Loucy (cell line): ENCODE results near the gene NIPBL.
A peak's percentile ranks its signal among the peaks of the same experiment; 100 is the strongest.

Experiments
- H2AFZ ChIP-seq: fragments of 200-600 bp; sonication (generic); 2 replicates; pipeline ENCODE4 v1.6.0; 2016; ENCODE audit warnings: antibody characterized with exemption, mild to moderate bottlenecking, low read length, moderate library complexity
- H3F3A ChIP-seq: fragments of 200-600 bp; 2 replicates; pipeline ENCODE4 v1.6.0; 2016; ENCODE audit warnings: antibody characterized with exemption, low read depth, mild to moderate bottlenecking
- H3K27me3 ChIP-seq: fragments of 200-600 bp; sonication (generic); 2 replicates; pipeline ENCODE4 v1.6.1; 2014; ENCODE audit warnings: low read length, mild to moderate bottlenecking; ENCODE audit not compliant: insufficient read depth, poor library complexity, severe bottlenecking
- H3K36me3 ChIP-seq: fragments of 200-600 bp; sonication (generic); 2 replicates; pipeline ENCODE4 v1.6.1; 2016; ENCODE audit warnings: low read length; ENCODE audit not compliant: insufficient read depth
- H3K4me1 ChIP-seq: fragments of 200-600 bp; sonication (generic); 2 replicates; pipeline ENCODE4 v1.5.1; 2014; ENCODE audit warnings: low read length, mild to moderate bottlenecking; ENCODE audit not compliant: insufficient read depth, poor library complexity, severe bottlenecking
- H3K4me2 ChIP-seq: fragments of 200-600 bp; sonication (generic); 2 replicates; pipeline ENCODE4 v1.6.0; 2014; ENCODE audit warnings: antibody characterized with exemption, low read length, low read depth, mild to moderate bottlenecking; ENCODE audit not compliant: poor library complexity, severe bottlenecking
- H3K4me3 ChIP-seq: fragments of 200-600 bp; sonication (generic); 2 replicates; pipeline ENCODE4 v1.5.1; 2014; ENCODE audit warnings: low read length, mild to moderate bottlenecking, mixed read lengths; ENCODE audit not compliant: poor library complexity, severe bottlenecking
- H3K79me2 ChIP-seq: fragments of 200-600 bp; sonication (generic); 2 replicates; pipeline ENCODE4 v1.6.1; 2014; ENCODE audit warnings: low read length; ENCODE audit not compliant: insufficient read depth
- H3K9ac ChIP-seq: fragments of 200-600 bp; sonication (generic); 2 replicates; pipeline ENCODE4 v1.6.0; 2014; ENCODE audit warnings: mild to moderate bottlenecking, low read depth, low read length, moderate library complexity; ENCODE audit not compliant: poor library complexity, severe bottlenecking
- H3K9me2 ChIP-seq: fragments of 200-600 bp; sonication (generic); replicated peaks from 2 replicates; pipeline ENCODE4 v1.6.1; 2016; ENCODE audit warnings: low read depth, low read length, mixed read lengths
- H3K9me3 ChIP-seq: fragments of 200-600 bp; sonication (generic); 2 replicates; pipeline ENCODE4 v1.6.1; 2014; ENCODE audit warnings: mild to moderate bottlenecking, antibody characterized with exemption, low read length, low read depth; ENCODE audit not compliant: insufficient read depth
- H4K20me1 ChIP-seq: fragments of 200-600 bp; sonication (generic); 2 replicates; pipeline ENCODE4 v1.6.0; 2014; ENCODE audit warnings: antibody characterized with exemption, low read length, mild to moderate bottlenecking; ENCODE audit not compliant: insufficient read depth, poor library complexity, severe bottlenecking
- EZH2phosphoT487 ChIP-seq: fragments of 200-600 bp; IDR thresholded peaks from 2 replicates; pipeline ENCODE4 v1.6.1; 2018; ENCODE audit warnings: antibody characterized with exemption, mild to moderate bottlenecking, moderate library complexity, borderline replicate concordance
- TF ChIP-seq, protein P1 (sequence below): fragments of 200-600 bp; sonication (generic); conservative IDR thresholded peaks from 2 replicates; pipeline ENCODE4 v1.5.1; 2014; ENCODE audit warnings: mild to moderate bottlenecking, antibody characterized with exemption, low read length

NIPBL gene

GRCh38 chr5:36876965-36877666 lies 547 bp downstream of the NIPBL start:
- H3K9ac ChIP-seq: peak overlapping the region; percentile 99
- H3K36me3 ChIP-seq: no peaks in the 10 kb centered on the region
- no peaks in the 10 kb centered on the region; the same call in 1 of the 2 replicates for H3F3A ChIP-seq
- H3K27me3 ChIP-seq: no peaks in the 10 kb centered on the region
- H3K79me2 ChIP-seq: peaks cover 97% of the 10 kb centered on the region
- no peaks in the 10 kb centered on the region for H3K9me3 ChIP-seq
- TF ChIP-seq EZH2phosphoT487: no peak
- TF ChIP-seq, protein P1, sequence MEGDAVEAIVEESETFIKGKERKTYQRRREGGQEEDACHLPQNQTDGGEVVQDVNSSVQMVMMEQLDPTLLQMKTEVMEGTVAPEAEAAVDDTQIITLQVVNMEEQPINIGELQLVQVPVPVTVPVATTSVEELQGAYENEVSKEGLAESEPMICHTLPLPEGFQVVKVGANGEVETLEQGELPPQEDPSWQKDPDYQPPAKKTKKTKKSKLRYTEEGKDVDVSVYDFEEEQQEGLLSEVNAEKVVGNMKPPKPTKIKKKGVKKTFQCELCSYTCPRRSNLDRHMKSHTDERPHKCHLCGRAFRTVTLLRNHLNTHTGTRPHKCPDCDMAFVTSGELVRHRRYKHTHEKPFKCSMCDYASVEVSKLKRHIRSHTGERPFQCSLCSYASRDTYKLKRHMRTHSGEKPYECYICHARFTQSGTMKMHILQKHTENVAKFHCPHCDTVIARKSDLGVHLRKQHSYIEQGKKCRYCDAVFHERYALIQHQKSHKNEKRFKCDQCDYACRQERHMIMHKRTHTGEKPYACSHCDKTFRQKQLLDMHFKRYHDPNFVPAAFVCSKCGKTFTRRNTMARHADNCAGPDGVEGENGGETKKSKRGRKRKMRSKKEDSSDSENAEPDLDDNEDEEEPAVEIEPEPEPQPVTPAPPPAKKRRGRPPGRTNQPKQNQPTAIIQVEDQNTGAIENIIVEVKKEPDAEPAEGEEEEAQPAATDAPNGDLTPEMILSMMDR: no peak
- peak overlapping the region; percentile 87 for H3K4me2 ChIP-seq
- H3K4me3 ChIP-seq: peak overlapping the region; percentile 93
- peaks cover 55% of the 10 kb centered on the region for H3K4me1 ChIP-seq
- H3K9me2 ChIP-seq: no peaks in the 10 kb centered on the region
- H4K20me1 ChIP-seq: peaks cover 83% of the 10 kb centered on the region
- peak overlapping the region; percentile 77 for H2AFZ ChIP-seq

DNA sequence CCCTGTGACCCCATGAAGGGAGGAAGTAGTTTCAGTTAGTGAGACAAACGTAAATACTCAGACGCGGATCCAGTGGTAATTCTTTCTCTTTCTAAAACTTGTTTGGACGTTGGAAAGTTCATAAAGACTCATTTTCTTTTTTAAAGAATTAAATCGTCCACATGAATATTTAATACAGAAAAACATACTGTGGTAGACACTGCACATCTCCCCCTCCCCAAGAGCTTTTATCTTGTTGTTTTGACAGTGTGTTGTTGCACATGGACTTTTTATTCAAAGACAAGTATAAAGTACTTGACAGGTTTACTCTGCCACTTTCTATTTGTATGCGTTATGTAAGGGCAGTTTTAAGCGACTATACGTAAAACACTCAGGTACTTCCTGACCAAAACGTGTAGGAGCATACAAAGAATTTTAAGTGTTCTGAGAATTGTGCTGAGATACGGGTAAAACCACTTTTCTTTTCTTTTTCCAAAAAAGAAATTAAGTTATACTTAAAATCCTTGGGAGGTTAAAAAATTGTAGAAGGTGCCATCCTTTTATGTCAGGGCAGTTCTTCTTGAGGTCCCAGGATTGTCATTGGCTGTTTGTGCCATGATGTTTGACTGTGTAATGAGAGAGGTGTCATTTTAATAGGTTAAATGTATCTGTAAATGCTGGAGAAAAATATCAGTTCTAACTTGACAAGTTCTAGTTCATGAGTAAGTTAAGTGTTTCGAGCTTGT lies 1.3 kb downstream of the NIPBL start:
- H3F3A ChIP-seq: no peaks in the 10 kb centered on the region; the same call in 1 of the 2 replicates
- H3K9me2 ChIP-seq: no peaks in the 10 kb centered on the region
- H3K9me3 ChIP-seq: no peaks in the 10 kb centered on the region
- H3K9ac ChIP-seq: peak overlapping the region; percentile 99
- peaks cover 59% of the 10 kb centered on the region for H3K4me1 ChIP-seq
- peaks cover 97% of the 10 kb centered on the region for H3K79me2 ChIP-seq
- no peak for TF ChIP-seq EZH2phosphoT487
- TF ChIP-seq, protein P1: no peak
- H3K4me3 ChIP-seq: peak overlapping the region; percentile 93
- H2AFZ ChIP-seq: peak overlapping the region; percentile 77
- H3K27me3 ChIP-seq: no peaks in the 10 kb centered on the region
- H3K36me3 ChIP-seq: no peaks in the 10 kb centered on the region
- H3K4me2 ChIP-seq: peak overlapping the region; percentile 87
- H4K20me1 ChIP-seq: peaks cover 85% of the 10 kb centered on the region

GRCh38 chr5:36878392-36879082 lies 2.0 kb downstream of the NIPBL start:
- Histone ChIP-seq H3K4me1 (peaks cover 54% of the 10 kb centered on the region), H3F3A (no peaks in the 10 kb centered on the region; the same call in 1 of the 2 replicates), H3K9me2 (no peaks in the 10 kb centered on the region), H3K9me3 (no peaks in the 10 kb centered on the region), H3K4me3 (peak overlapping the region; percentile 93), H3K36me3 (no peaks in the 10 kb centered on the region), H3K4me2 (peak overlapping the region; percentile 87), H2AFZ (no peak overlapping the region), H3K79me2 (peaks cover 97% of the 10 kb centered on the region), H3K9ac (peak overlapping the region; percentile 99), H3K27me3 (no peaks in the 10 kb centered on the region), H4K20me1 (peaks cover 85% of the 10 kb centered on the region)
- TF ChIP-seq, protein P1: no peak
- TF ChIP-seq EZH2phosphoT487: no peak
